SK-N-SH (cell line): Measurements from ENCODE around the gene USPL1.

ENCODE experiments used
- CTCF ChIP-seq: fragments of 200-600 bp; sonication (generic); IDR thresholded peaks from 2 replicates; pipeline ENCODE4 v1.6.1; 2017; ENCODE audit warnings: antibody characterized with exemption, mild to moderate bottlenecking, moderate library complexity
- GABPA ChIP-seq: IDR thresholded peaks from 2 replicates; pipeline ENCODE4 v1.4.0; 2012; ENCODE audit warnings: low read depth, mild to moderate bottlenecking

GRCh38 chr13:30634838-30635237 lies 17.1 kb downstream of the USPL1 start:
- TF ChIP-seq GABPA (no peak), CTCF (no peak)
